Femur (tissue), 1 donor: ENCODE results near the gene NOL4L.

Source experiments
- DNase-seq: peaks from one replicate; pipeline ENCODE4 v3.0.0-alpha.2; 2017

Gene NOL4L, protein sequence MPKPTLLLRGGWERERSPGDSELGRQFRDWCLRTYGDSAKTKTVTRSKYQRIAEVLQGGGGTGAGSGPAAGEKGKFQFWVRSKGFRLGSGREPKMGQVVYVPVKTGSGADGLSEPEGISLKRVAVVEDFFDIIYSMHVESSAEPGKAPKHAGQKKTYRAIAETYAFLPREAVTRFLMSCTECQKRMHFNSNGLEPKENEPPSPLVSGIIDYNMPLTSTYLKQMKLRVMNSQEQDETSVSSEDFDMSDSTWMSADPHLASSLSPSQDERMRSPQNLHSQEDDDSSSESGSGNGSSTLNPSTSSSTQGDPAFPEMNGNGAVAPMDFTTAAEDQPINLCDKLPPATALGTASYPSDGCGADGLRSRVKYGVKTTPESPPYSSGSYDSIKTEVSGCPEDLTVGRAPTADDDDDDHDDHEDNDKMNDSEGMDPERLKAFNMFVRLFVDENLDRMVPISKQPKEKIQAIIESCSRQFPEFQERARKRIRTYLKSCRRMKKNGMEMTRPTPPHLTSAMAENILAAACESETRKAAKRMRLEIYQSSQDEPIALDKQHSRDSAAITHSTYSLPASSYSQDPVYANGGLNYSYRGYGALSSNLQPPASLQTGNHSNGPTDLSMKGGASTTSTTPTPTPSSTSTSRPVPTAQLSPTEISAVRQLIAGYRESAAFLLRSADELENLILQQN

DNA sequence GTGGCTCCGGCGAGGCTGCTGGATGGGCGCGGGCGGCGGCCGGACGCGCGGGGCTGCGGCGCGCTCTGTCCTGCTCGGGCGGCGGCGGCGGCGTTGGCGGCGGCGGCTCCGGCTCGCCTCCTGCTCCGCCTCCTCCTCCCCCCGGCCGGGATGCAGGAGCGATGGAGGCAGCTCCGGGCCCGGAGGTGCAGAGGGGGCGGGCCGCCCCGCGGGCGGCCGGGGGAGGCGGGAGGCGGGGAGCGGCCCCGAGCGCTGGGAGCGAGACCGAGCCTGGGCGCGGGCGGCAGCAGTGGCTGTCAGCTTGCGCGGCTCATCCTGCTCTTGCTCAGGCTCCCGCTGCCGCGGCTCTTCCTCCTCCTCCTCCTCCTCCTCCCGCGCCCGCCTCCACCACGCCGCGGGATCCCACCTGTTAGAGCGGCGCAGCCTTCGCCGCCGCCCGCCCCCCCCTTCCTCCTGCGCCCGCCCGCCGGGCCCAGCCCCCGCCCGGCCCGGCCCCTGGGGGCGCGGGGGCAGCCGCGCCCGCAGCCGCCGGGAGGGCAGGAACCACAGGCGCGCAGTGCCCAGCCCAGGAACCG, at the start of gene NOL4L:
TSS of gene NOL4L (minus strand) at position 323 of the 575 bp plus-strand sequence. CDS start 443 bp downstream, outside the sequence.
- DNase-seq, result peak; percentile 63

DNA sequence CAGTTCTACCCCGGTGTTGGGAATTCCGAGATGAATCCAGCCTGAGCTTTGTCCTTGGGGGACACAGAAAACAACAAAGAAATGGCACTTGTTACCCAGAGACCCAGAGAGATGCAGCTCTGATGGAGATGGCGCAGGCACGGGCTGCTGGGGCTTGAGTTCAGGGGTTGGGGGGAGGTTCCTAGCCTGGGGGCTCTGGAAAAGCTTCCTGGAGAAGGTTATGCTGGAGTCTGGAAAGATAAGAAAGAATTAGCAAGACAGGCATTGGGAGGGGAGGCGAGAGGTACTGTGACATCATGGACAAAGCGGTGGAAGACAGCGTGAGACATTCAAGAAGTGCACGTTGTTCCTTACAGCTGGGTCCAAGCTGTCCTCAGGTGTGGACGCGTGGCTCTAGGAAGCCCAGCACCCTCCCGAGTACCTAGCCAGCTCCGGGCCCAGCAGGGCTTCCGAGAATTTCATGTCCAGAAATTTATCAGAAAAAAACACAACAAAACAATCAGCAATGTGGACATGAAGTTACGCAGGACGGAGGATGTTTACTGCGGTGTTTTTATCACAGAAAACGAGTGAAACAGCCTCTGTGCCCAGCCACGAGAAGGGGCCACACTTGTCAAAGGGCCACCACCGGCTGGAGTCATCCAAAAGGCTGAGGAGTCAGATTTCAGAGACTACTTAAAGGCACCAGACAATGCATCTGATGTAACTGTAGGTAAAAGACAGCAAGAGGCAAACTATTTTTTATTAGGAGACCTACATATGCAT, 49.1 kb upstream of the NOL4L start:
- no peak for DNase-seq

DNA sequence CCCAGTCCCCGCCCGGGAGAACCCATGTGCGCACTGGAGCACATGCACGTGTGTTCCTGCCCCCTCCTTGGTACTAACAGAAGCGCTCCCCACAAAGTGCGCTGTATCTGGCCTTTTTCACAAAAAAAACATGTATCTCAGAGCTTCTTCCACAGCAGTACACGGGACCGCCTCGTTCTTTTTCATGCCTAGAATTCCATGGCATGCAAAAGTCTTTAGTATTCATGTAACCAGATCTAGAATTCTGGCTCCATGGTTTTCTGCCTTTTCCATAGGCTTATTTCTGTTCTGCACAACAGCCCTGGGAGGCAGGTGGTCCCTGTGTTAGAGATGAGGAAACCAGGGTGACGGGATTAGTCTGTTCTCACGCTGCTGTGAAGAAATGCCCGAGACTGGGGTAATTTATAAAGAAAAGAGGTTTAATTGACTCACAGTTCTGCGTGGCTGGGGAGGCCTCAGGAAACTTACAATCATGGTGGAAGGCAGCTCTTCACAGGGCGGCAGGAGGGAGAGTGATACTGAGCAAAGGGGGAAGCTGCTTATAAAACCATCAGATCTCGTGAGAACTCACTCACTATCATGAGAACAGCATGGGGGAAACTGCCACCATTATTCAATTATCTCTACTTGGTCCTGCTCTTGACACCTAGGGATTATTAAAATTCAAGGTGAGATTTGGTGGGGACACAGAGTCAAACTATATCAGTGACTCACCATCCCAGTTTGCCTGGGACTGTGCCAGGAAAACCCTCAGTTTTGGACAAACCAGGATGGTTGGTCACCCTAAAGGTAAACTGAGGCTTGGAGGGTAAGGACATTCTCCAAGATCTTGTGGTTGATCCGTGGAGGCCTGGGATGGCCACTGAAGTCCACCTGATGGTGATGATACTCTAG, 47.6 kb upstream of the NOL4L start:
- DNase-seq, result no peak

DNA sequence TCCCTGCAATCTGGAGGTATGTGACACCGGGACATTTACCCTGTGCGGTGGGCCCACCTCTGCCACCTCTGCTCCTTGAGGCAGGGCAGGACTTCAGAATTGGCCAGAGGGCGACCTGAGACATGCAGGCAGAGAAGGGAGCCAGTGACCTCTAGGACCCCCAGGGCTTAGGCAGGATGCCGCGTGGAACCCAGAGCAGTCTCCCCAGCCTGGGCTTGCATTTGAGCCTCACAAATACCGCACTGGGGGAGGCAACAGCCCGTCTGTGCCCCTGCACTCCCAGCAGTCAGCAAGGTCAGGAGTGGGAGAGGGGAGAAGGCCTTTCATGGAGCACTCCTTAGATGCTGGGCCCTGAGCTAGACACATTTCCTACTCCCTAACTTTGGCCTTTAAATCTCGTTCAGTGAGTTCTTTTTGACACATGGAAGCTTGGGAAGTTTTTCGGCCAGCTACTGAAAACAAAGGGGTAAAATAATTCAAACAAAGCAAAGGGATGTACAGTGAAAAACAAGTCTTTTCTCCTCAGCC, 46.9 kb upstream of the NOL4L start:
- no peak for DNase-seq

DNA sequence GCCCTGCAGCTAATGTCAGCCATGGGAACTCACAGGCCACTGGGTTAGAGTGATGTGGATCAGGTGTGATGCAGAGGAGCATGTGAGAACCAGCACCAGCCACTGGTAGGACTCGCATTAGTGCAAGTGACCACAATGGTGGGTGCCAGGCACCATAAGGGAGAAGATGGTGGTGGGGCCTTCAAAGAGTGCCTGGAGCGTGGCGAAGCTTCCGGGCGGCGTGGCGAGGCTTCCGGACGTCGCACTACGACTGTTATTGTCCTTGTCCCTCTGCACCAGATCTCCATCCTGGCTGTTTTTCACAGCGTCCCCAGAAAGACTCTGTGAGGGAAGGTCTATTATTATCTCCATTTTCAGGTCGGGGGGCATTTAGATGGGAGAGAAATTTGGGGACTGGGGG, 44.7 kb upstream of the NOL4L start:
- DNase-seq, result no peak

DNA sequence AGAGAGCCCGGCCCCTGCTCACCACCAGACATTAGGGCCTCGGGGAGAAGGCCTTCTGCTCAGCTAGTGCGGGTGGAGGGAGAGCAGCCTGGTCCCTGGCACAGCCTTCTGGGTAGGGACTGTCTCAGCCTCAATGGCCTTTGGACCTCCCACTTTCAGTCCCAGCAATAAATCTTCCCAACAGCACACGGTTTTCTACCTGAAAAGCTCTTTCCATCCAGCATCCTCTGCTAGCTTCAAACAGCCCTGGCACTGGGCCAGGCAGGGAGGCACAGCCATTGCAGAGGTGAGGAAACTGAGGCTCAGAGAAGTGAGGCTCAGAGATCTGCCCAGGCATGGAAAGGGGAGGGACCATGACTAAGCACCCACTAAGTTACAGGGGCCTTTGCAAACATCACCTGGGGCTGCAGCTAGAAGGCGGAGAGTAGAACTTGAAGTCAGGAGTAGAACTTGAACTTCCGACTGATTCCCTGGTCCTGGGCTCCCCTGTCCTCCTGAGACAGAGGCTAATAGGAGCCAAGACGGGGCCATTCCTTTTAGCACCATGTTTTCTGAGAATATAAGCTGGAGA, 43.9 kb upstream of the NOL4L start:
- DNase-seq, result no peak

DNA sequence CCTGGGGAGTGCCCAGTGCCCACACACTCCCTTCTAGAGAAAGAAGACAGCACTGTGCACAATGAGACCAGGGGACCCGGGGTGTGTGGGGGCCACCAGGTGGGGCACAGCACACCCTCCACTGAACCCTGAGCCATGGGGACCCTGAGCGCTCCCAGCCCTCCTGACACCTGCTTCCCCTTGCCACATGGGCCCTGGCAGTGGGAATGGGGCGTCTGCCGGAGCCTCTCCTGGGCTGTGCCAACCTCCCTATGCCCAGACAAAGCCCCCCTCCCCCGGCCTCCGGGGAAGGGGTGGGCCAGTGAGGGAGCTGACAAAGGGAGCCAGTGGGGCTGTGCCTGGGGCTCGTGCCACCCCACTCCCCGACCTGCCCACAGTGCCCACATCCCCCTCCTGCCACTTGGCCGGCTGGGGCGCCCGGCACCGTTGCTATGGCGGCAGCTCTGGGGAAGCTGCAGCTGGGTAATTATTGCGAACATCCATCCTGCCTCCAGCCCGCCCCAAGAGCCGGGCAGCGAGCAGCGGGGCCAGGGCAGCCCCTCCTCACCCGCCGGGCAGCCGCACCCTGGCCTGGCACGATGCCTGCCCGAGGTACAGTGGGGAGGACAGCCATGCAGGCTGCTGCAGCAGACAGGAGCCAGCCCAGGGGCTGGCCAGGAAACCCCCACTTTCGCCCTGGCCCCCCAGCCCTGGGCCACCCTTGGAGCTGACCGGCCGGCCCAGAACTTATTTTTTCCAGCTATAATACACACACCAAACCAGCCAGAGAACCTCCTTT, 41.9 kb upstream of the NOL4L start:
- DNase-seq, result peak; percentile 74

DNA sequence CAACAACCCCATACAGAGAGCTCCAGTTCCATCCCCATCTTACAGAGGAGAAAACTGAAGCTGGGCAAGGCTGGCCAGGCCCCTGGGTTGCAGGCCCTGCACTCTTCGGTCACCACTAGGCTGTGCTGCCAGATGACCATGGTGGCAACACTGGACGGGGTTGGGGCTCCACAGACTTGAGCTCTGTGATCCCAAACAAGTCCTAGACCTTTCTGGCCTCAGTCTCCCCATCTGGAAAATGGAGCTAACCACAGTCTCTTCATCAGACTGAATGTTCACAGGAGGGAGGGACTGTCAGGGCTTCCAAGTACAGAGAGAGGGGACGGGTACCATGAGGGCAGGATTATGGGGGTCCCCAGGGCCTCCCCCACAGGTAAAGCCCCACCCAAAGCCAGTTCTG, 41.3 kb upstream of the NOL4L start:
- no peak for DNase-seq

DNA sequence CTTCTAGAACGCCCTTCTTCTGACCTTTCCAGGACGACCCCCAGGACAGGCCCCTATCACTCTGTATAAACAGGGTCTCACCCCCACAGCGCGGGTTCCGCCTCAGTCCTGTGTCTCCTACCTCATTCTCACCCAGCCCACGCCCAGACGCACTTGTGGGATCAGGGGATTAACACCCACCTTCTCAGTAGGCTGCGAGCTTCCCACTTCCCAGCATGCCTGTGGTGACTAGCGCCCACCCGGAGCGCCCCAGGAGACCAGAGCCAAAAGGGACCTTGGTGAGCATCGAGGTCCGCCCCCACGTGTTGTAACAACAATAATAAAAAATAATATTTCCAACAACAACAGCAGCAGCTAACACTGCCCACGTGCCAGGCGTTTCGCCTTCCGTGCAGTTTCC, 40.9 kb upstream of the NOL4L start:
- no peak for DNase-seq

DNA sequence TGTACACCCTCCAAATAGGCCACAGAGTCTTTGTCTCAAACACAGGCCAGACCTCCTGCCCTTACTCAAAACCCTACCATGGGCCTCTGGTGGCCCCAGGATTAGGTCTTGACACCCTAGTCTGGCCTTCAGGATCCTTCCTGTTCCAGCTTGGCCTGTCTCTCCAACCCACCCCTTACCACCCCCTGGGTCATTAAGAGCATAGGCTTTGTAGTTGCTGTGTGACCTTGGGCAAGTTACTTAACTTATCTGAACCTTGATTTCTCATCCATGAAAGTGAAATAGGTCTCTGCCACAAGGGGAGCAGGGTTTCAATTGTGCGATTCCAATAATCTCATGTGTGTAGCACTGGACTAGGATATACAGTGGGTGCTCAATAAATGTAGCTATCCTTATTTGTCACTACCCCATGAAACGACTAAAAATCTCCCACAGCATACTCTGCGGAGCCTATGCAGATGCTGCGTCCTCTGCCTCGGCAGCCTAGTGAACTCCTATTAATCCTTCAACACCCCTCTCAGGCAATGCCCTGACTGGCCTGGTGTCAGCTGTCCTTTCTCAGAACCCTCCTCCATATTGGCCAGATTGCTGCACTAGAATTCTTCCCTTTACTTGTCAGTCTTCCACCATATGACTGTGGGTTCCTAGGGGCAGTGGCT, 39.7 kb upstream of the NOL4L start:
- no peak for DNase-seq

DNA sequence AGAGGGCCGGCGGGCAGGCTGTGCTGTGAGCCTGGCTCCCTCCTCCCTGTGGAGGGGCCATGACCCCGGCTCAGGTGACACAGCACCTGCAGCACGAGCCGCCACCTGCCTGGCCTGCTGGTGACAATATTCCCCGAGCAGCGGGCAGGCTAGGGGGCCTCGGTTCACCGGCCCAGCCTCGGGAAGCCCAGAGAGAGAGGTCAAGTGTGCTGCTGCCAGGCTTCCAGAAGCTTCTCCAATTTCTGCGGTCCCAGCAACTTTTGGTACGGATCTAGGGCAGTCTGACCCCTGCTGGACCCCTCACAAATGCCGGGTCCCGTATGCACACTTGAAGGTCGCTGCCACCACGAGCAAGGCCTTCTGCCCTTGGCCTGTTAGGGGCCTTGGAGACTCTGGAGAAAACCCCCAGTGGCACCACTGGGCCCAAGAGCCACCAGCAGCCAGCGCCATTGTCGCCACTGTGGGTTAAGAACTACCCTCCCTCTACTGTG, 38.6 kb upstream of the NOL4L start:
- no peak for DNase-seq

DNA sequence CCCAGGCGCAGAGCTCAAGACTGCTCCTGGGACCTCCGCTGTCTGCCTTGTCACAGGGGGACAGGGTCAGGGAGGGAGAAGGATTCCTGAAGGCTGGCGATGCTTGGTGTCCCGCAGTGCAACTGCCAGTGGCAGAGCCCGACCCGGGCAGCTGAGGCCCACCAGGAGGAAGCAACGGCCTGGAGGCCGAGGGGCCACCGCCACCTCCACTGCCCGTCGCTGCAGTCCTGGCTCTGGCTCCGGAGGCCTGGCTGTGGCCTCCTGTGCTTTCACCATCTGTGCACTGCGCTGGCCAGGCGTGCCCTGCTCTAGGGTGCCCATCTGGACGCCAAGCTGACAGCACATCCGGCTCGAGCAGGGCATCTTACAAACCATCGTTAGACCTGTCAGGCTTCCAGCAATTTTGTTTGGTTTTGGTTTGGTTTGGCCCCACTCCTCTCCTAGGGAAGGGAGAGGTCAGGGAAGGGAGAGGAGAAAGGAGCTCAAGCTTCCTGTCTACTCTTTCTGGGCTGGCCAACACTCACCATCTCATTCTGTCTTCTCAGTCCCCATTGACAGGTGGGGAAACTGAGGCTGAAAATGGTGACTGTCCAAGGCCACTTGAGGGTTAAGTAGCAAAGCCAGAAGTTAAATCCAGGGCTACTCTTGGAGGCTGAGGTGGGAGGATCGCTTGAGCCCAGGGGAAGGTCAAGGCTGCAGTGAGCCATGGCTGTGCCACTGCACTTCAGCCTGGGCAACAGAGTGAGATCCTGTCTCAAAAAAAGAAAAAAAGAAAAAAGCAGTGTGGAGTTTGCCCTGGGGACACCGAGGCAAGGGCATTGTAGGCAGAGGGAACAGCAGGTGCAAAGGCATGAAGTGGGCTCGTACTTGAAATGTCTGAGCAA, 37.7 kb upstream of the NOL4L start:
- DNase-seq, result no peak

DNA sequence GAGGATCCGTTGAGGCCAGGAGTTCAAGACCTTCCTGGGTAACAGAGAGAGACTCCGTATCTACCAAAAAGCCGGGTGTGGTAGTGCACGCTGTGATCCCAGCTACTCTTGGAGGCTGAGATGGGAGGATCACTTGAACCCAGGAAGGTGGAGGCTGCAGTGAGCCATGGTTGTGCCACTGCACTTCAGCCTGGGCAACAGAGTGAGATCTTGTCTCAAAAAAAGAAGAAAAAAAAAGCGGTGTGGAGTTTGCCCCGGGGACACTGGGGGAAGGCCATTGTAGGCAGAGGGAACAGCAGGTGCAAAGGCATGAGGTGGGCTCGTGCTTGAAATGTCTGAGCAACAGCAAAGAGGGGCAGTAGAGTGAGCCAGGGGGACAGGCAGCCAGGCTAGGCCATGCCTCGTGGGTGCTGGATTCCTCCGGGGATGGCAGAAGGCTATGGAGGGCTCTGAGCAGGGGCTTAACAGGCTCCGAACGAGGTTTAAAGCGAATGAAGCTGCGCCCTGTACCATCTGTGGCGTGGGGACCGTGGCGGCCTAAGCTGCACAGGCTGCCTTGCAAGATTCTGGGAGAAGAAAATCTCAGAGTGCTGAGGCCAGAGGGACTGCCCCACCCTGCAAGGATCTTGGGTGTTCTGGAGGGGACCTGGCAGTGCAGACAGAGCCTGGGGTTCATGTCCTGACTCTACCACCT, 36.9 kb upstream of the NOL4L start:
- no peak for DNase-seq

DNA sequence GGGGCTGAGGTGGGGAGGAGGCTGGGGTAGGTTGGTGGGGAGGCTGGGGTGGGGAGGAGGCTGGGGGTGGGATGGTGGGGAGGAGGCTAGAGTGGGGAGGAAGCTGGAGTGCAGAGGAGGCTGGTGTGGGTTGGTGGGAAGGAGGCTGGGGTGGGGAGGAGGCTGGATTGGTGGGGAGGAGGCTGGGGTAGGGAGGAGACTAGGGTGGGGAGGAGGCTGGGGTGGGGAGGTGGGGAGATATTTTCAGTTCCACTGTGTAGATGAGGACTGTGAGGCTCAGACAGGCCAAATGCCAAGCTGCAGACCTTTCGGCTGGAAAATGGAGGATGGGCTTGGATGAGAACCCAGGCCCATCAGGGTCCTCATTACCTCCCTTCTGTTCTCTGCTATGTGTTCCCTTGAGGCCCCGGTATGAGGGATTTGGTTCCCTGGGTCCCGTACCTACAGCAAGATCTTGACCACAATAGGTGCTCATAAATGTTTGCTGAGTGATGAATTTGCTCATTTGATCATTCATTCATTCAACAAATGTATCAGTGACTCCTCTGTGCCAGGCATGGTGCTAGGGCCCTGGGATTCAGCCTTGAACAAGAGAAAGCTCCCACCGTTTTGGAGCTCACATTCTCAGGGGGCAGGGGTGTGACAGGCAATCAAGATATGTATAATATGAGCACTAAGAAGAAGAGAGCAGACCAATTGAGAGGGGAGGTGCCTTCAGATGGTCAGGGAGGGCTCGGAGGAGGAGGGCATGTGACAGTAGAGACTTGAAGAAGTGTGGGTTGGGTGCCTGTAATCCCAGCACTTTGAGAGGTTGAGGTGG, 36.1 kb upstream of the NOL4L start:
- no peak for DNase-seq

DNA sequence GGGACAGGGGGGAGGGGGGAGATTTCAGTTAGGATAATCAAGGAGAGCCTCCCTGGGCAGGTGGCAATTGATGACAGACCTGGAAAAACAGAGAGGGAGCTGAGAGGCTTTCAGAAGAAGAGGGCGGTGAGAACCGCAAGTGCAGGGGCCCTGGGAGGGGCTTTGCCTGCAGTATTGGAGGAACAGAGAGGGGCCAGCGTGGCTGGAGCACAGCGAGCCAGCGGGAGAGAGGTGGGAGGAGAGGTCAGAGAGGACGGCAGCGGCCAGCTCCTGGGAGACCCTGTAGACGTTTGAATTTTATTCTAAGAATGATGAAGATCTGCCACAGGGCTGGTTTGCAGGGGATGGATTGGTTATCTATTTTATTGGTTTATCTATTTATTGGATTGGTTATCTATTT, 34.5 kb upstream of the NOL4L start:
- DNase-seq, result no peak

DNA sequence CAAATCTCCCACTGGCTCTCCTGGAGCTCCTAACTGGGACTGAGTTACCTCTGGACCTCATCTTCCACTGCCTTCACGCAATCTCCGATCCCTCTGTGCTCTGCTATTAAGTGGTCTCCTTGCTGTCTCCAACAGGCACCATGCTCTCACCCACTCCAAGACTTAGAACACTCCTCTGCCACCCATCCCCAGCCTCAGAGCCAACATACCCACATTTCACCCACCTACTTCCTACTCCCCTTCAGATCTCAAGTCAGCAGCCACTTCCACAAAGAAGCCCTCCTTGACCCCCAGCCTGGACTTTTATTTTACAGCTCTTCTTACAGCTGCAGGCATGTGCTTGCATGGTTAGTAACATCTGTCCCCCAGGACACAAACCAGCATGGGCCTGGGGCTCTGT, 29.6 kb upstream of the NOL4L start:
- no peak for DNase-seq

DNA sequence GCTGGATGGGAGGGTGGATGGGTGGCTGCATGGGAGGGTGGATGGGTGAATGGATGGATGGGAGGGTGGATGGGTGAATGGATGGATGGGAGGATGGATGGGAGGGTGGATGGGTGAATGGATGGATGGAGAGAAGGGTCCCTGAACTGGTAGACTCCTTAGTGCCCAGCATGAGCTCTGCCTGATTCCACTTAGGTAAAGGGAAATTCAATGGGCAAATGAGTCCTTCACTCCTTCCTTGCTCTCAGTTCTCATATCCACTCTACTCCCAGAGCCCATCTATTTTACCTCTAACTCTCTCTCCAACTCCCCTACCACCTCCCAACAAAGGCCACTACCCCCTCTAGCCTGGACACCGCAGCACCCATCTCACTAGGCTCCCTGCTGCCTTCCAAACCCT, 29.2 kb upstream of the NOL4L start:
- DNase-seq, result no peak
